GM18508 (cell line): ENCODE results near the gene MEGF6.

Source experiments
- ATAC-seq: cut with Tn5 transposase; IDR thresholded peaks from one replicate; pipeline ENCODE4 v1.9.1; 2021; ENCODE audit warnings: moderate number of reproducible peaks; ENCODE audit not compliant: insufficient read depth, unreplicated experiment

The MEGF6 gene

DNA sequence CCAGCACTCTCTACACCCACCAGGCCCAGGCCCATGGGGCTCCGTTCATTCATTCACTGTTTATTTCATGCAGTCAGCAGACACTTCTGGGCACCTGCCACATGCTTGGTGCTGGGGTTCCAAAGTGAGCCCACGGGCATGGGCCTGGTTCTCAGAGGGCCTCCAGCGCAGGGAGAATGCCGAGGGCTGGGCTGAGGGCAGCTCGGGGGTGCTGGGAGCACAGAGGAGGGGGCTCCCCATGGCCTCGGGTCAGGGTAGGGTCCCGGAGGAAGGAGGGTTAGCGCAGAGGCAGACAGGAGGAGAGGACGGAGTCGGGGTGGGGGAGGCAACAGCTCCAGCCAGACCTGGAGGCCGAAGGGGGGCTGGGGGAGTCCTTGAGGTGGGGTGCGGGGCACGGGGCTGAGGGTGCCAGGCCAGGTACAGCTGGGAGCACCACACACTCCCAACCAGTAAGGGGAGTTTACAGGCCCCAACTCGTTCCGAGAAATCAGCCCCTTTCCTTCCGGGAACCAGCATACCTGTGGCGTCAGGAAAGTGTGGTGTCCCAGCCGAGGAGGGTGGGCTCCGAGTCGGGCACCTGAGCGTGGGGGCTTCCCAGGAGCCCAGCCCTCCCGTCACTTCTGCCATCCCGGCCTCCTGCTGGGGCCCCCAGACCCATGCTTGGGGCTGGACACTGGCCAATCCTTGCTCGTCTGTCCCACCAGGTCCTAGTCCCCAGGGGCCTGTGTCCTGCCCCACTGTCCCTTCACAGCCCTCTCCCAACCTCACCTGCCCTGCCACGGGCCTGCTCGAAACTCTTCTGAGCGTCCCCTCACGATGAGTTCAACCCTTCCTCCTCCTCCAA, 146.0 kb downstream of the MEGF6 start:
- no peak for ATAC-seq

GRCh38 chr1:3464649-3465025, 146.7 kb downstream of the MEGF6 start:
- ATAC-seq = no peak

DNA sequence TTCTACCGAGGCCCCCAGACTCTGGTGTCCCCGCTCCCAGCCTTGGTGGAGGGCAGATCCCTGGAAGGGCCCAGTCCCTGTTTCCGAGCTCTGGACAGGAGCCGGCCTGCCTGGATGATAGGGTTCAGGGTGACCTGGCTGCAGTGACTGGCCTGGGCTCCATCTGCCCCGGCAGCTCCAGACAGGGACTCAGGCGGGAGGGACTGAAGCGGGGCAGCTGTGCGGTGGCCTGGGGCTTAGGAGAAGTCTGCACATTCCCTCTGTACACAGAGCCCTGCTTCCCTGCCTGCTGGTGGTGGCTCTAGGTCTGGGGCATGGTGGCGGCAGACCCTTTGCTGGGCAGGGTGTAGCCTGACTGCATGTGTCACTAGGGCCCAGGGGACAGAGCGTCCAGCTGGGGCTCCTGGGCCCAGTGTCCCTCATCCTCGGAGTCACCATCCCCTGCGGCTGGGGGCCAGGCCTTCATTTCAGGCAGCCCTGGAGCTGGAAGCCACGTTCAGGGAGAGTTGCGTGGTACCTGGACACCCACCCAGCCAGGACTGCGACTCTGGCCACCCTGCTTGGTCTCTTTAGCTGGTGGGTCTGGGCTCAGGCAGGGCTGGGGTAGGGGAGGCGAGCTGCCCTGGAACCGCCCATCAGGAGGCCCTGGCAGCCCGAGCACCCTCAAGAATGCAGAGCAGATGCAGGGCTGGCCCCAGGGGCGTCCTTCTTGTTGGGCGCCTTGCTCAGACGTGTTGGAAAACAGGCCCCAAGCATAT, 147.2 kb downstream of the MEGF6 start:
- no peak for ATAC-seq

GRCh38 chr1:3463408-3463863, 147.9 kb downstream of the MEGF6 start:
- ATAC-seq = no peak

GRCh38 chr1:3463013-3463385, 148.3 kb downstream of the MEGF6 start:
- no peak for ATAC-seq

- no peak for ATAC-seq
These were observed 148.8 kb downstream of the MEGF6 start for GRCh38 chr1:3462356-3463012.

DNA sequence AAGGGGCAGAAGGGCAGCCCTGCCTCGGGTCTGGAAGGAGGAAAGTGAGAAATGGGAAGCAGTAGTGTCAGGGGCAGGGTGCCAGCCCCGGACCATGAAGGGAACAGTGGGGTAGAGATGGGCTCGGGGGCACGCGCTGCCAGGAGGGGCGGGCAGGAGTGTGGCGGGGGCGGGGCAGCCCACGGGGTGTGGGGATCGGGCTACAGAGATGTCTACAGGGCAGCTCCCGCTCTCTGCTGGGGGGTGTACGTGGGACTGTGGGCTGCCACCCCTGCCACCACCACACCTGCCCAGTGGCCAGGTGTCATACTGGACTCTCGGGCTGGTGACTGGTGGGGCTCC, 149.4 kb downstream of the MEGF6 start:
- no peak for ATAC-seq

DNA sequence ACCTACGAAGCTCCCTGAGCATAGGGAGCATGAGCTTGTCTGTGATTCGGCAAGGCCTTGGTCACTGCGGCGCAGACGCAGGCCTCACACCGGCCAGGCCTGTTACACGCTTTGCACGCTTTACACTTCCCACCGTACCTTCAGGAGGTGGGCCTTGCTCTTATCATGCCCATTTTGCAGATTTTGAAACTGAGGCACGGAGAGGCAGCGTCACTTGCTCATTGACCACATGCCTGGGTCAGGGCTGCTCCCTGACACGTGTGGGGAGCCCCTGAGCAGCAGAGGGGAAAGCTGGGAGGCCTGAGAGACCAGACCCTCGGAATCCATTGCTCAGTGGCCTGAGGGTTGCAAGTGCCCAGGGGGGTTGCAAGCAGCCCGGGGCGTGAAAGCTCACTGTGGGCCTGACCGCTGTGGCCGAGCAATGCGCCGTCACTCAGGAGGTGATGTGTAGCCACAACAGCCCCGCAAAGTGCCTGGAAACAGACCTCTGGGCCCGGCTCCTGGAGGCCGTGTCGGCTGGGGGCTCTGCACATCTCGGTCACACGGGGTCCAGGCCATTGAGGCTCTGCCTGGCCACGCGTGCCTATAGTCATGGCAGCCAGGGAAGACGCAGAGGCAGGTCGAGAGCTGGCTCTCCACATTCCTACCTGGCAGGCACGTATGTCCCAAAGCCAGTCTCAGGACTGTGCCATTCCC, 149.9 kb downstream of the MEGF6 start:
- ATAC-seq = no peak

- ATAC-seq = no peak
These were observed 150.6 kb downstream of the MEGF6 start for GRCh38 chr1:3460672-3461131.

- no peak for ATAC-seq
These were observed 151.2 kb downstream of the MEGF6 start for GRCh38 chr1:3459940-3460671.

DNA sequence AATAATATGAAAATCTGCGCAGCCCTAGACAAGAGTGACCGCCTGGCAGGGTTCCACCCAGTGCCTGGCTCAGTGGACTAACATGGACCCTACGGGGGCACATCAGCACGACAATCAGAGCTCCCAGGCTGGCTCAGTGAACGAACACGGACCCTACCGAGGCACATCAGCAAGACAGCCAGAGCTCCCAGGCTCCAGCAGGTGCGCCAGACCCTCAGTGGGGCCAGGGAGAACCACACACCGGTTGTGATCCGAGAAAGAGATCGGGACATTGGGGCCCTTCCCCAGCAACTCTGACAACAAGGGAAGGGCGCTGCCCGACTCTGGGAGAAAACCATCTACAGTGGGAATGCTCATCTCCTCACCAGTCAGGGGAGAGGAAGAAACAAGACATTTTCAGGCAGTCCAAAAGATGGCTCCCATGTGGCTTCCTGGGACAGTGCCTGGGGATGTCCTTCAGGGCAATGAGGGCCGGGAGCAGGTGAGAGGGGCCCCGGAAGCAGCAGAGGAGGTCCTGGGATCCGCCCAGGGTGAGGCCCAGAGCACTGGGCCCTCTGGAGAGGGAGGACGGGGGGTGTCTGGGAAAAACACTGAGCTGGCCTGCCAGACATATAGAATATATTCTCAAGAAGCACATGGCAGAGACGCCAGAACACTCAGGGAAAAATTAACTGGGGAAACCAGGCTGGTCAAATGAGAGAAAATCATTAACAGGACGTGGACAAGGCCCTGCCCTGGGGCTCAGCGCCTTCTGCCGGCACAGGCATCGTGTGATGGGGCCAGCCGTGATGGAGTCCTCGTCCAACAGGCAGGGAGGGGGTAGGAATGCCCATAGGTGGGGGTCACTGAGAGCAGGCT, 152.0 kb downstream of the MEGF6 start:
- no peak for ATAC-seq

- ATAC-seq = no peak
These were observed 153.1 kb downstream of the MEGF6 start for GRCh38 chr1:3457910-3458883.

DNA sequence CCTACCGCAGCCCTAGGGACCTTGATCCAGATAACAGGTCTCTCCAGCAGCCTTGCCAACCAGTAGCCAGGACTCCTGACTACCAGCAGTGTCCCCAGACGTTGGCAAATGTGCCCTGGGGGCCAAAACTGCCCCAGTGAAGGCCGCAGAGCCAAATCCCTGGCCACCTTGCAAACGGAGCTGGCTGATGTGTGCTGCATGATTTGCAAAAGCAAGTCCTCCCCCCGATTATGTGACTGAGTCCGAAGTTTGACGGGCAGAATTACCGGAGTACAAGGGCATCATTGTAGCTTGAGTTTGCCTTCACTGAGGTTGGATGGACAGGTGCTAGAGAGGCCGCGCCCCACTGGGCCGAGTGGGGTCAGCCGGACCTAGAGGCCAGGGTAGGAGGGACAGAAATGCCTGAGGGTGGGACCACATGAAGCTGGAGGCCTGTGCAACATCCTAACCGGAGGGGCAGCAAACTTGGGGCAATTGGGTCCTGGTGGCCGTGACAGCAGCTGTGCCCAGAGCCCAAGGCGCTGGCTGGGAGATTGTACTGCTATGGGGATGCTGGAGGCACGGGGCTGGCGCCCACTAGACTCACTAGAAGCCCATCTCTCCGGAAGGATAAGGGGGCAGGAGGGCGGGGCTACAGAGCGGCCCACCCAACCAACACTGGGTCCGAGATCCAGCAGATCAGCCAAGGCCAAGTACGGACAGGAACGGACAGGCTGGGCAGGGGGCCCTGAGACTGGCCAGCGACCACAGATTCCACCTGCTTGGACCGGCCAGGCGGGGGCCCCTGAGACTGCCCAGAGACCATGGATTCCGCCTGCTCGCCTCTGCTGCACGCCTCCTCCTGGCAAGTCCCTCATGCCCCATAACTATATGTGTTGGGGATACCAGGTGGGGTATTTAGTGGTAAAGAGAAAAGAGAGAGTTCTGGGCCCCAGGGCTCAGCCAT, 154.1 kb downstream of the MEGF6 start:
- no peak for ATAC-seq

DNA sequence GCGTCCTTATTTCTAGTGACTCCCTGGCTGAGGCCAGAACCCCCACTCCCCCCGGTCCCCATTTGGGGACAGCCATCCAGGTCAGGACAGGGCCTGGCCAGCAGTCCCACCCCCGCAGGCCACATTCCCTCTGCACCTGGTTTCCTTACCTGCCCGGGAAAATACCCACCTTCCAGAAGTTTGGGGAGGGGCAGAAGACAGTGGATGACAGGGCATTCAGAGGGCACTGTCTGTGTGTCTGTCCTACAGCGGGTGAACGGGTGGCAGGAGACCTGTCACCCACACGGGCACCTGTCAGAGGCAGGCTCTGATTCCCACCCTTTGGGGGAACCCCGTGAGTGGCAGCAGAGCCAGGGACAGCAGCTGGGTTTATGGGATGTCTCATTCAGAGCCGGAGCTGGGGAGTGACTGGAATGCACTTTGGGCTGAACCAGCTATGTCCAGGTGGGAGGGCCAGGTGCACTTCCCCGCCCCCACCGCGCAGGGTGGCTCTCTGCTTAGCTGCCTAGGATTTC, 154.8 kb downstream of the MEGF6 start:
- ATAC-seq = no peak

GRCh38 chr1:3455670-3456448, 155.4 kb downstream of the MEGF6 start:
- no peak for ATAC-seq
